ENCODE results near the gene MAD1L1.
A peak's percentile ranks its signal among the peaks of the same experiment; 100 is the strongest.
"Not testable (repeated sequence)": the region's sequence is repeated elsewhere in the genome, so short reads cannot be mapped to it uniquely, and the experiment has no call there.

Gene MAD1L1

GRCh38 chr7:1883031-1883761 lies 349.5 kb downstream of the MAD1L1 start:
- TF ChIP-seq POLR2AphosphoS5 (IDR thresholded peaks at IDR 0.05; ENCODE audit: low read depth, low read length) = no peak
- no peak for TF ChIP-seq TAF1 (IDR thresholded peaks at IDR 0.05; ENCODE audit: borderline replicate concordance, low read depth, low read length)
- no peak for TF ChIP-seq POLR2A (IDR thresholded peaks at IDR 0.05; ENCODE audit: low read depth, low read length)
- DNase-seq (ENCODE audit: insufficient read length) (no peak), FAIRE-seq (no peak)

DNA sequence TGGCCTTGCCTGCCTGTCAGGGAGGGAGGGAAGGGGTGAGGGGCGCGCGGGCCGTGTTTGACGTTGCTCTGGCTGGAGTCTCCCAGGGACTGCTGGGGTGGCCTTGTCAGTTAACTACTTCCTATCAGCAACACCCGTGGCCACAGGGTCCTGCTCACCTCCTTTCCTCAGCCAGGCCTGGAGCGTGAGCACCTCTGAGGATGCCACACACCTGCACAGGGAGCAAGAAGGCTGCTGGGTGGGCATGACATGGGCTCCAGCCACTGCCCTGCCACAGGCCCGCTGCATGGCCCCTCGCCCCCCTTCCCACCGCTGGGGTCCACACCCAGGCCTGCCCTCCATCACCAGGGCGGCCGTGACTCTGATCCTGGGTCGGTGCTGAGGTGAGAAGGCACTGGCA lies 350.3 kb downstream of the MAD1L1 start:
- TF ChIP-seq POLR2A (IDR thresholded peaks at IDR 0.05; ENCODE audit: low read depth, low read length) = no peak
- DNase-seq (ENCODE audit: insufficient read length) (no peak), FAIRE-seq (no peak)

GRCh38 chr7:1881946-1882345 lies 350.8 kb downstream of the MAD1L1 start:
- TF ChIP-seq POLR2AphosphoS5 (IDR thresholded peaks at IDR 0.05; ENCODE audit: low read depth, low read length) = no peak
- TF ChIP-seq POLR2A (IDR thresholded peaks at IDR 0.05; ENCODE audit: low read depth, low read length) = no peak
- no peak for TF ChIP-seq TAF1 (IDR thresholded peaks at IDR 0.05; ENCODE audit: borderline replicate concordance, low read depth, low read length)
- FAIRE-seq (no peak), DNase-seq (ENCODE audit: insufficient read length) (no peak)

GRCh38 chr7:1876641-1877040 lies 356.1 kb downstream of the MAD1L1 start:
- not testable (repeated sequence) for FAIRE-seq; DNase-seq (ENCODE audit: insufficient read length)

GRCh38 chr7:1875392-1876199 lies 357.1 kb downstream of the MAD1L1 start:
- peak; percentile 72 for FAIRE-seq
- not testable (repeated sequence) for DNase-seq (ENCODE audit: insufficient read length)

DNA sequence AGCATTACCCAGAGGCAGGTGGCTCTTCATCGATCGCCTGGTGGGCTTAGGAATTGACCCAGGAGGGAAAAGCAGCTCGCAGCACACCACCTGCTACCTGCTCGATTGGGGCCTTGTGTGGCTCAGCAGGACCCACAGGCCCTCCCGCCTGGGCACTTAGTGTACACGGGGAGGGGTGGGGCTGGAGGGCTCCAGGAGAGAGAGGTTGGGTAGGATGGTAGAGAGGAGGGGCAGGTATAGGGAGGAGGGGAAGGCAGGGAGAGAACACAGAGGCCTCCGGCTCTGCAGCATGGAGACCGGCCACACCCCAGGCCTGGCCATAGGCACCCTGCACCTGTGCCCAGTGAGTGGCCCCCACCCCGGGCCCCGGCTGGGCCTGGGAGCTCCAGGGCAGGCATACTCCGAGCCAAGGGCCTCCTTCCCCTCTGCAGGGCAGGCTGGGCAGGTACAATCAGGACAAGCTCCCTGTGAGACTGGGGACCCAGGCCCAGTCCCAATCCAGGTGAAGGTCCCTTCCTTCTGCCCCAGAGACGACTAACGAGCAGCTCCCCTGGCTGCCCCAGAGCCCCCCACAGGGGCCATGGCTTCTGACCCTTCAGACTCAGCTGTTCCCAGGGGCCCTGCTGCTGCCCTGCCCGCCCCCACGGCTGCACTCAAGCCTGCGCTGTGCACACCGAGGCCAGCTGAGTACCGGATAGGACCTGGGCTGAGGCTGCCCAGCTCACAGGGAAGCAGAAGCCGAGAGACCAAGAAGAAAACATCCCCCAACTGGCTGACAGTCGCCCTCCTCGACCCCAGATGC lies 358.0 kb downstream of the MAD1L1 start:
- not testable (repeated sequence) for DNase-seq (ENCODE audit: insufficient read length); FAIRE-seq

DNA sequence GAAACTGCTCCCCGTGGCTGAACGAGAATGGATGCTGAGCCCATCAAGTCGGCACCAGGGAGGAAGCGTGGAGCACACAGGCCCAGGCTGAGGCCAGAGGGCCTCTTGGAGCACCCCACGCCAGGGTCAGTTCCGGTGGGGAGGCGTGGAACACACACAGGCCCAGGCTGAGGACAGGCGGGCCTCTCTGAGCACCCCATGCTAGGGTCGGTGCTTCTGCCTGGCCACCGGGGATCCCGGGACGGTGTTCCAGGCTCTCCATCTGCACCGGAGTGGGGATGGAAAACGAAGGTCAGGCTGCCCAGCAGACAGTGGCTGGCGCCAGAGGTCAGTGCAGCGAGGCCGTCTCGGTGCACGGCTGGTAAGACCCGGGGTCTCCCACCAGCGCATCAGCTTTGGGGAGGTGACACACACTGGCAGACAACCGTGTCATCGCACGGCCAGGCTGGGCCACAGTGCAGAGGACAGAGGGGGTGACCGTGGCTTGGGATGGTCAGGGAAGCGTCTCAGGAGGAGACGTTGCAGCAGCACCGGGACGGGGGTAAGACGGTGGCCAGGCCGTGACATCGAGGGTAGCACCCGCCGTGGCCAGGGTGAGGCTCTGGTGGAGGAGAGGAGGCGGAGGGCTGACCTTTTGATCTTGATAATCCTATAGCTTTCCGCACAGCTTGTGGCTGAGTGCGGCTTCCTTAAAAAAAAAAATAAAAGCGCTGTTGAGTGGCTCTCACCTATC lies 358.7 kb downstream of the MAD1L1 start:
- no peak for TF ChIP-seq TAF1 (IDR thresholded peaks at IDR 0.05; ENCODE audit: borderline replicate concordance, low read depth, low read length)
- TF ChIP-seq POLR2A (IDR thresholded peaks at IDR 0.05; ENCODE audit: low read depth, low read length) = no peak
- no peak for TF ChIP-seq POLR2AphosphoS5 (IDR thresholded peaks at IDR 0.05; ENCODE audit: low read depth, low read length)
- DNase-seq (ENCODE audit: insufficient read length) (no peak), FAIRE-seq (no peak)

GRCh38 chr7:1873421-1873820 lies 359.3 kb downstream of the MAD1L1 start:
- TF ChIP-seq POLR2AphosphoS5 (IDR thresholded peaks at IDR 0.05; ENCODE audit: low read depth, low read length) = no peak
- TF ChIP-seq TAF1 (IDR thresholded peaks at IDR 0.05; ENCODE audit: borderline replicate concordance, low read depth, low read length) = no peak
- no peak for TF ChIP-seq POLR2A (IDR thresholded peaks at IDR 0.05; ENCODE audit: low read depth, low read length)
- no peak for FAIRE-seq
- DNase-seq (ENCODE audit: insufficient read length) = no peak

GRCh38 chr7:1873070-1873405 lies 359.7 kb downstream of the MAD1L1 start:
- TF ChIP-seq POLR2AphosphoS5 (IDR thresholded peaks at IDR 0.05; ENCODE audit: low read depth, low read length) = no peak
- TF ChIP-seq TAF1 (IDR thresholded peaks at IDR 0.05; ENCODE audit: borderline replicate concordance, low read depth, low read length) = no peak
- TF ChIP-seq POLR2A (IDR thresholded peaks at IDR 0.05; ENCODE audit: low read depth, low read length) = no peak
- no peak for DNase-seq (ENCODE audit: insufficient read length)
- FAIRE-seq = no peak

DNA sequence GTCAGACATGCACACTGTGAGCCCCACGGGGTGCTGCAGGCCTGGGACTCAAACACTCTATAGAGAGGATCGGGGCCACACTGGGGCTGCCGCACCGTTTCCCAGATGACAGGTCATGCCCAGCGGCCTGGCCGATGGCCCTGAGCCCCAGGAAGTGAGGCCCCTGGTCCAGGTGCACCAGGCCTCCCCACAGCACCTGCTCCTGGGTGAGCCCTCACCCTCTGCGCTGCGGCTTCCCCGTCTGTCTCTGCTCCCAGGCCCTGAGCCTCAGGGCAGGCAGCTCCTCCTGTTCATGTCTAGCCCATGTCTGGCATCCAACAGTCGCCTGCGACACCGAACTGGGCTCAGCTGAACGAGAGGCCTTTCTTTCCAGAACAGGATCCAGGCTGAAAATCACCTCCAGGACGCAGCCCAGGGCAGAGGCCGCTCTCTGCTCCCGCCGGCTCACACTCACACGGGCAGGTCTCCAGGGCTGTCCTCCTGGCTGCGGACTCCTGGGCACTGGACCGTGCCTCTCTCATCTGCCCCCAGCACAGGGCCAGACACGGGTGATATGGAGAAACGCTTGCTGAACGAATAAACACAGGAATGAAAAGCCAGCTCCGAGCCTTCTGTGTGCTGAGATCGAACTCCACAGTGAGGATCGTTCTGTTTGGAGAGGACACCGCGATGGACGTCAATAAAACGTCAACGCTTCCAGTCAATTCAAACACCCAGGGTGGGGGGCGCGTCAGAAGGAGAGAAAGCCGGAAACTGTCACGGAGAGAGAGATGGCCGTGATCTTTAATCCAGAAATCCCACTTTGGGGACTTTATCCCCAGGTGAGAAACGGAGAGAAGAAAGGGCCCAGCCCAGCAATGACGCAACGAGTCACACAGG lies 360.3 kb downstream of the MAD1L1 start:
- TF ChIP-seq POLR2A (IDR thresholded peaks at IDR 0.05; ENCODE audit: low read depth, low read length) (no peak), TAF1 (IDR thresholded peaks at IDR 0.05; ENCODE audit: borderline replicate concordance, low read depth, low read length) (no peak), POLR2AphosphoS5 (IDR thresholded peaks at IDR 0.05; ENCODE audit: low read depth, low read length) (no peak)
- FAIRE-seq = no peak

More for the DNA sequence above, 360.3 kb downstream of the MAD1L1 start:
- DNase-seq (ENCODE audit: insufficient read length) = no peak
